Measurements from ENCODE around the gene CDCP1.

DNA sequence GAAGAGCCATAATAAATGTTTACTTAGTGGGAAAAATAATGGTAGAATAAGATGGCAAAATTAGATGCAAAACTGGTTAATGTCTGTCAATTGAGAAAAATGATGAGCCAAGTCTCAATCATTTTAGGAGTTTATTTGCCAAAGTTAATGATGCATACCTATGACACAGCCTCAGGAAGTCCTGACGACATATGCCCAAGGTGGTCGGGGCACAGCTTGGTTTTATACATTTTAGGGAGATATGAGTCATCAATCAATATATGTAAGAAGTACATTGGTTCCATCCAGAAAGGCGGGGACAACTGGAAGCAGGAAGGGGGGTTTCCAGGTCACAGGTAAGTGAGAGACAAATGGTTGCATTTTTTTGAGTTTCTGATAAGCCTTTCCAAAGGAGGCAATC, 88.6 kb downstream of the CDCP1 start:
- TF ChIP-seq POLR2A (IDR thresholded peaks at IDR 0.05), result no peak
- TF ChIP-seq, protein P1, sequence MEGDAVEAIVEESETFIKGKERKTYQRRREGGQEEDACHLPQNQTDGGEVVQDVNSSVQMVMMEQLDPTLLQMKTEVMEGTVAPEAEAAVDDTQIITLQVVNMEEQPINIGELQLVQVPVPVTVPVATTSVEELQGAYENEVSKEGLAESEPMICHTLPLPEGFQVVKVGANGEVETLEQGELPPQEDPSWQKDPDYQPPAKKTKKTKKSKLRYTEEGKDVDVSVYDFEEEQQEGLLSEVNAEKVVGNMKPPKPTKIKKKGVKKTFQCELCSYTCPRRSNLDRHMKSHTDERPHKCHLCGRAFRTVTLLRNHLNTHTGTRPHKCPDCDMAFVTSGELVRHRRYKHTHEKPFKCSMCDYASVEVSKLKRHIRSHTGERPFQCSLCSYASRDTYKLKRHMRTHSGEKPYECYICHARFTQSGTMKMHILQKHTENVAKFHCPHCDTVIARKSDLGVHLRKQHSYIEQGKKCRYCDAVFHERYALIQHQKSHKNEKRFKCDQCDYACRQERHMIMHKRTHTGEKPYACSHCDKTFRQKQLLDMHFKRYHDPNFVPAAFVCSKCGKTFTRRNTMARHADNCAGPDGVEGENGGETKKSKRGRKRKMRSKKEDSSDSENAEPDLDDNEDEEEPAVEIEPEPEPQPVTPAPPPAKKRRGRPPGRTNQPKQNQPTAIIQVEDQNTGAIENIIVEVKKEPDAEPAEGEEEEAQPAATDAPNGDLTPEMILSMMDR (IDR thresholded peaks at IDR 0.05), result no peak
- no peak for TF ChIP-seq POLR2AphosphoS5 (IDR thresholded peaks at IDR 0.05)
